Testis (tissue), 2 donors: ENCODE measurements around the gene HAX1.

Experiments
- POLR2A ChIP-seq: fragments of 450-650 bp; IDR thresholded peaks from one replicate; pipeline ENCODE4 v1.6.1; 2017; ENCODE audit warnings: antibody characterized with exemption, mild to moderate bottlenecking, moderate library complexity
- TF ChIP-seq, protein P1 (sequence below), 3 experiments: fragments of 450-650 bp in 2 of 3; fragments of 200-600 bp in 1 of 3; sonication (generic) in 1 of 3; IDR thresholded peaks; one replicate each; pipeline ENCODE4 v1.5.1; 2016 to 2019; ENCODE audit warnings: antibody characterized with exemption in 3 of 3, mild to moderate bottlenecking in 2 of 3, moderate library complexity in 1 of 3

DNA sequence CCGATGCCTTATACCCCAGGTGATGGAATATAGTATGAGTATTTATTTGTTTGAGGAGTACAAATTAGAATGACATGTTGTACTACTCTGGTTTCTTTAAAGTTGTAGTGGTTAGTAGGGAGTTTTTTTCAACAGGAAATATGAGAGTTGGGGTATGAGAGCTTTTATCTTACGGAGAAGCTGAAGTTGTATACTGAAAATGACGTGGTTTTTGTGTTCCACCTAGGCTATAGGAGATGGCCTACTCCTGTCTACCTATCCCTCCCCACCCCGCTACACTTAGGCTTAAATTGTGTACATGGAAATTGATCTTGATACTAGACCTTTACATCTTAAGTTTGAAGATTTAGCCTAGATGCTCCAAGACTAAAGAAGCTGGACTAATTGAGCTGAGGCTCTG lies 6.8 kb upstream of the HAX1 start:
- TF ChIP-seq, protein P1, sequence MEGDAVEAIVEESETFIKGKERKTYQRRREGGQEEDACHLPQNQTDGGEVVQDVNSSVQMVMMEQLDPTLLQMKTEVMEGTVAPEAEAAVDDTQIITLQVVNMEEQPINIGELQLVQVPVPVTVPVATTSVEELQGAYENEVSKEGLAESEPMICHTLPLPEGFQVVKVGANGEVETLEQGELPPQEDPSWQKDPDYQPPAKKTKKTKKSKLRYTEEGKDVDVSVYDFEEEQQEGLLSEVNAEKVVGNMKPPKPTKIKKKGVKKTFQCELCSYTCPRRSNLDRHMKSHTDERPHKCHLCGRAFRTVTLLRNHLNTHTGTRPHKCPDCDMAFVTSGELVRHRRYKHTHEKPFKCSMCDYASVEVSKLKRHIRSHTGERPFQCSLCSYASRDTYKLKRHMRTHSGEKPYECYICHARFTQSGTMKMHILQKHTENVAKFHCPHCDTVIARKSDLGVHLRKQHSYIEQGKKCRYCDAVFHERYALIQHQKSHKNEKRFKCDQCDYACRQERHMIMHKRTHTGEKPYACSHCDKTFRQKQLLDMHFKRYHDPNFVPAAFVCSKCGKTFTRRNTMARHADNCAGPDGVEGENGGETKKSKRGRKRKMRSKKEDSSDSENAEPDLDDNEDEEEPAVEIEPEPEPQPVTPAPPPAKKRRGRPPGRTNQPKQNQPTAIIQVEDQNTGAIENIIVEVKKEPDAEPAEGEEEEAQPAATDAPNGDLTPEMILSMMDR (IDR thresholded peaks at IDR 0.05) = no peak
- TF ChIP-seq POLR2A = no peak
